HG03064 (cell line): ENCODE results near the gene ARPP21.

Source experiments
- ATAC-seq: cut with Tn5 transposase; IDR thresholded peaks from one replicate; pipeline ENCODE4 v1.9.1; 2021; ENCODE audit warnings: low read depth; ENCODE audit not compliant: unreplicated experiment

Gene ARPP21

GRCh38 chr3:35727179-35727578 lies 87.9 kb downstream of the ARPP21 start:
- ATAC-seq, result no peak

- ATAC-seq, result no peak
Measured at GRCh38 chr3:35733341-35733740, 94.0 kb downstream of the ARPP21 start.

GRCh38 chr3:35733864-35734263 lies 94.5 kb downstream of the ARPP21 start:
- ATAC-seq, result no peak

- ATAC-seq, result no peak
Measured at GRCh38 chr3:35737080-35737479, 97.8 kb downstream of the ARPP21 start.

GRCh38 chr3:35737527-35737926 lies 98.2 kb downstream of the ARPP21 start:
- no peak for ATAC-seq

- ATAC-seq, result no peak
Measured at GRCh38 chr3:35737934-35738706, 98.8 kb downstream of the ARPP21 start.

GRCh38 chr3:35739181-35739809 lies 100.0 kb downstream of the ARPP21 start:
- no peak for ATAC-seq

- no peak for ATAC-seq
Measured at GRCh38 chr3:35739964-35740527, 100.7 kb downstream of the ARPP21 start.

GRCh38 chr3:35743218-35743617 lies 103.9 kb downstream of the ARPP21 start:
- ATAC-seq, result no peak

GRCh38 chr3:35744419-35744818 lies 105.1 kb downstream of the ARPP21 start:
- ATAC-seq, result no peak

GRCh38 chr3:35745351-35745750 lies 106.0 kb downstream of the ARPP21 start:
- ATAC-seq, result no peak

- no peak for ATAC-seq
Measured at GRCh38 chr3:35745802-35746484, 106.6 kb downstream of the ARPP21 start.

GRCh38 chr3:35746492-35746891 lies 107.2 kb downstream of the ARPP21 start:
- no peak for ATAC-seq

GRCh38 chr3:35748144-35748543 lies 108.8 kb downstream of the ARPP21 start:
- ATAC-seq, result no peak

- no peak for ATAC-seq
Measured at GRCh38 chr3:35751207-35751606, 111.9 kb downstream of the ARPP21 start.

GRCh38 chr3:35757991-35758757 lies 118.8 kb downstream of the ARPP21 start:
- no peak for ATAC-seq

- no peak for ATAC-seq
Measured at GRCh38 chr3:35760146-35760545, 120.8 kb downstream of the ARPP21 start.

- ATAC-seq, result no peak
Measured at GRCh38 chr3:35761311-35761710, 122.0 kb downstream of the ARPP21 start.

GRCh38 chr3:35772381-35773015 lies 133.2 kb downstream of the ARPP21 start:
- ATAC-seq, result no peak

- ATAC-seq, result no peak
Measured at GRCh38 chr3:35773417-35773816, 134.1 kb downstream of the ARPP21 start.
